WERI-Rb-1 (cell line): Measurements from ENCODE around the gene ELOVL4.
A peak's percentile ranks its signal among the peaks of the same experiment; 100 is the strongest.

Experiments used
- DNase-seq: peaks from one replicate; pipeline ENCODE4 v3.0.0-alpha.2; 2020
- H3K27ac ChIP-seq: fragments of 250-450 bp; sonication (Bioruptor Pico); 2 replicates; pipeline ENCODE4 v1.5.1; 2020; ENCODE audit warnings: mild to moderate bottlenecking, moderate library complexity
- H3K27me3 ChIP-seq: fragments of 250-450 bp; sonication (Bioruptor Pico); 2 replicates; pipeline ENCODE4 v1.5.1; 2021; ENCODE audit warnings: mild to moderate bottlenecking, low read depth, moderate library complexity; ENCODE audit not compliant: insufficient read depth, severe bottlenecking
- H3K36me3 ChIP-seq: fragments of 250-450 bp; sonication (Bioruptor Pico); 2 replicates; pipeline ENCODE4 v1.5.1; 2020; ENCODE audit warnings: mild to moderate bottlenecking, moderate library complexity
- H3K4me3 ChIP-seq: 2 replicates; pipeline ENCODE4 v1.5.1; 2011; ENCODE audit warnings: low read depth, mild to moderate bottlenecking, control low read depth, low read length
- H3K9me3 ChIP-seq: fragments of 250-450 bp; sonication (Bioruptor Pico); 2 replicates; pipeline ENCODE4 v1.5.1; 2021; ENCODE audit warnings: mild to moderate bottlenecking, moderate library complexity; ENCODE audit not compliant: severe bottlenecking
- CTCF ChIP-seq: IDR thresholded peaks from 2 replicates; pipeline ENCODE4 v1.5.1; 2011; ENCODE audit warnings: low read depth, mild to moderate bottlenecking, control low read depth, inconsistent platforms, low read length

Gene ELOVL4

GRCh38 chr6:79869184-79869583, 78.2 kb downstream of the ELOVL4 start:
- Histone ChIP-seq H3K27ac (no peak overlapping the region), H3K4me3 (no peak overlapping the region), H3K36me3 (no peaks in the 10 kb centered on the region), H3K9me3 (no peaks in the 10 kb centered on the region), H3K27me3 (no peaks in the 10 kb centered on the region)
- no peak for TF ChIP-seq CTCF
- no peak for DNase-seq

GRCh38 chr6:79868098-79868722, 79.1 kb downstream of the ELOVL4 start:
- Histone ChIP-seq H3K4me3 (peak overlapping the region; percentile 39), H3K9me3 (no peaks in the 10 kb centered on the region), H3K27ac (peak overlapping the region; percentile 57), H3K27me3 (no peaks in the 10 kb centered on the region), H3K36me3 (no peaks in the 10 kb centered on the region)
- TF ChIP-seq CTCF, result peak; percentile 52
- DNase-seq, result peak; percentile 54
